ENCODE measurements around the gene RNF125. TPM values are rescaled to one million over a fixed set of nuclear protein-coding genes. Genes with fewer than 3 reads are reported as not detected.
A peak's percentile ranks its signal among the peaks of the same experiment; 100 is the strongest.
"Not testable (repeated sequence)": the region's sequence is repeated elsewhere in the genome, so short reads cannot be mapped to it uniquely, and the experiment has no call there.

Gene RNF125
- total and polyA plus RNA-seq, 2 donors (not counting 1 experiment from before 2014, with no cell fraction given): 5.6 to 7.7 TPM

- Histone ChIP-seq H3K4me3 (ENCODE audit: control extremely low read depth in 1 of 5, extremely low read depth in 1 of 5, insufficient read depth in 1 of 5, low read depth in 2 of 5, low read length in 4 of 5) (no peak overlapping the region), H2AFZ (ENCODE audit: insufficient read depth, low read depth, low read length, poor library complexity, severe bottlenecking) (no peak overlapping the region), H3K9ac (ENCODE audit: low read length) (no peak overlapping the region), H3K36me3 (replicated peaks in 1 of 2; ENCODE audit: control extremely low read depth in 1 of 2, control insufficient read depth in 1 of 2, extremely low read depth in 1 of 2, insufficient read depth in 2 of 2, low read length in 1 of 2) (no peaks in the 10 kb centered on the region), H3K4me2 (replicated peaks; ENCODE audit: low read depth, low read length, poor library complexity, severe bottlenecking) (no peak overlapping the region), H4K20me1 (ENCODE audit: control insufficient read depth, insufficient read depth, low read length, poor library complexity, severe bottlenecking) (no peaks in the 10 kb centered on the region), H3K9me3 (ENCODE audit: control extremely low read depth in 1 of 3, control insufficient read depth in 2 of 3, insufficient read depth in 1 of 3, low read length in 2 of 3) (peaks cover 0 to 6% (median 0%) of the 10 kb centered on the region in 3 donors), H3K27me3 (replicated peaks in 1 of 4; ENCODE audit: control extremely low read depth in 1 of 4, control insufficient read depth in 3 of 4, insufficient read depth in 4 of 4, low read length in 3 of 4) (no peaks in the 10 kb centered on the region), H3K79me2 (ENCODE audit: control insufficient read depth, insufficient read depth, low read length) (no peaks in the 10 kb centered on the region), H3K4me1 (ENCODE audit: control insufficient read depth in 2 of 2, insufficient read depth in 2 of 2, low read length in 2 of 2) (peaks cover 11 to 25% of the 10 kb centered on the region in 2 donors), H3K27ac (ENCODE audit: low read length in 2 of 2) (no peak overlapping the region)
- ATAC-seq (ENCODE audit: low read depth) (no peak), DNase-seq (no peak)
- ChIA-PET POLR2A (no interaction called here), CTCF (interaction anchor here (1.0 to 1.3 kb wide), 2 partner anchors 10 to 11 kb away, joined by 4 to 11 read pairs; no protein-coding TSS in a partner anchor)
- H3K9me3 Mint-ChIP-seq (ENCODE audit: insufficient read depth): no peaks in the 10 kb centered on the region
- no peak for TF ChIP-seq EZH2 (IDR thresholded peaks at IDR 0.05; ENCODE audit: borderline replicate concordance, insufficient read depth, low read depth, low read length, poor library complexity, severe bottlenecking)
- TF ChIP-seq, protein P1, sequence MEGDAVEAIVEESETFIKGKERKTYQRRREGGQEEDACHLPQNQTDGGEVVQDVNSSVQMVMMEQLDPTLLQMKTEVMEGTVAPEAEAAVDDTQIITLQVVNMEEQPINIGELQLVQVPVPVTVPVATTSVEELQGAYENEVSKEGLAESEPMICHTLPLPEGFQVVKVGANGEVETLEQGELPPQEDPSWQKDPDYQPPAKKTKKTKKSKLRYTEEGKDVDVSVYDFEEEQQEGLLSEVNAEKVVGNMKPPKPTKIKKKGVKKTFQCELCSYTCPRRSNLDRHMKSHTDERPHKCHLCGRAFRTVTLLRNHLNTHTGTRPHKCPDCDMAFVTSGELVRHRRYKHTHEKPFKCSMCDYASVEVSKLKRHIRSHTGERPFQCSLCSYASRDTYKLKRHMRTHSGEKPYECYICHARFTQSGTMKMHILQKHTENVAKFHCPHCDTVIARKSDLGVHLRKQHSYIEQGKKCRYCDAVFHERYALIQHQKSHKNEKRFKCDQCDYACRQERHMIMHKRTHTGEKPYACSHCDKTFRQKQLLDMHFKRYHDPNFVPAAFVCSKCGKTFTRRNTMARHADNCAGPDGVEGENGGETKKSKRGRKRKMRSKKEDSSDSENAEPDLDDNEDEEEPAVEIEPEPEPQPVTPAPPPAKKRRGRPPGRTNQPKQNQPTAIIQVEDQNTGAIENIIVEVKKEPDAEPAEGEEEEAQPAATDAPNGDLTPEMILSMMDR (IDR thresholded peaks at IDR 0.05): no peak
- H3K4me1 Mint-ChIP-seq: peaks cover 16% of the 10 kb centered on the region
- H3K27me3 Mint-ChIP-seq: no peaks in the 10 kb centered on the region
- H3K4me3 Mint-ChIP-seq: no peak overlapping the region
- 100% methylated on average over 7 of the region's 8 CpGs for WGBS (ENCODE audit: insufficient coverage)
- peak overlapping the region; percentile 78 for H3K27ac Mint-ChIP-seq
- intact Hi-C loops (cut with micrococcal nuclease): no loop called here
Measured at GRCh38 chr18:32083781-32084180, 65.2 kb downstream of the RNF125 start.

DNA sequence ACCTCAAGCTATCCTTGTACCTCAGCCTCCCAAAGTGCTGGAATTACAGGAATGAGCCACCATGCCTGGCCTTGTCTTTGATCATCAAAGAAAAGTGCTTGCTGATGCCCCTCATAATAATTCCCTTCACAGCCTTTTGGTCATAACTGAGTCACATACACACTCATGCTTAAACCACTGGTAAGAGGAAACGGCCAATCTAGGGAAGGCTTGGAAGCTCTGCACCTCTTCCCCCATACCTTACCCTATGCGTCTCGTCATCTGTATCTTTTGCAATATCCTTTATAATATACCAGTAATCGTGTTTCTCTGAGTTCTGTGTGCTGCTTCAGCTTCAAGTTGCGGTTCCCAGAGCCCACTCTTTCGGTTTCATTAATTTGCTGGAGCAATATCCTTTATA, 68.3 kb downstream of the RNF125 start:
- H2AFZ ChIP-seq (ENCODE audit: insufficient read depth, low read depth, low read length, poor library complexity, severe bottlenecking): no peak overlapping the region
- H3K4me1 ChIP-seq (ENCODE audit: control insufficient read depth in 2 of 2, insufficient read depth in 2 of 2, low read length in 2 of 2): peaks cover 14 to 25% of the 10 kb centered on the region in 2 donors
- no peaks in the 10 kb centered on the region for H3K9me3 Mint-ChIP-seq (ENCODE audit: insufficient read depth)
- DNase-seq: no peak
- H3K27me3 ChIP-seq (replicated peaks in 1 of 4; ENCODE audit: control extremely low read depth in 1 of 4, control insufficient read depth in 3 of 4, insufficient read depth in 4 of 4, low read length in 3 of 4): no peaks in the 10 kb centered on the region
- WGBS (ENCODE audit: insufficient coverage): 92% methylated on average over 6 of the region's 6 CpGs
- H3K27me3 Mint-ChIP-seq: no peaks in the 10 kb centered on the region
- peaks cover 20% of the 10 kb centered on the region for H3K4me1 Mint-ChIP-seq
- ATAC-seq (ENCODE audit: low read depth): no peak
- H3K4me3 ChIP-seq (ENCODE audit: control extremely low read depth in 1 of 5, extremely low read depth in 1 of 5, insufficient read depth in 1 of 5, low read depth in 2 of 5, low read length in 4 of 5): no peak overlapping the region
- no peaks in the 10 kb centered on the region for H4K20me1 ChIP-seq (ENCODE audit: control insufficient read depth, insufficient read depth, low read length, poor library complexity, severe bottlenecking)
- no peaks in the 10 kb centered on the region for H3K36me3 ChIP-seq (replicated peaks in 1 of 2; ENCODE audit: control extremely low read depth in 1 of 2, control insufficient read depth in 1 of 2, extremely low read depth in 1 of 2, insufficient read depth in 2 of 2, low read length in 1 of 2)
- no peak overlapping the region for H3K4me2 ChIP-seq (replicated peaks; ENCODE audit: low read depth, low read length, poor library complexity, severe bottlenecking)
- CTCF ChIA-PET: interaction anchor here (0.6 kb wide), 1 partner anchor 91 kb away, joined by 3 read pairs; no protein-coding TSS in a partner anchor
- TF ChIP-seq, protein P1 (IDR thresholded peaks at IDR 0.05): no peak
- TF ChIP-seq EZH2 (IDR thresholded peaks at IDR 0.05; ENCODE audit: borderline replicate concordance, insufficient read depth, low read depth, low read length, poor library complexity, severe bottlenecking): no peak
- H3K9ac ChIP-seq (ENCODE audit: low read length): no peak overlapping the region
- no peak overlapping the region for H3K27ac ChIP-seq (ENCODE audit: low read length in 2 of 2)
- intact Hi-C loops (cut with micrococcal nuclease): no loop called here
- H3K4me3 Mint-ChIP-seq: no peak overlapping the region
- no peaks in the 10 kb centered on the region for H3K79me2 ChIP-seq (ENCODE audit: control insufficient read depth, insufficient read depth, low read length)
- H3K27ac Mint-ChIP-seq: no peak overlapping the region
- POLR2A ChIA-PET: interaction anchor here (1.0 kb wide), 1 partner anchor 67 kb away, joined by 8 read pairs; no protein-coding TSS in a partner anchor
- no peaks in the 10 kb centered on the region for H3K9me3 ChIP-seq (ENCODE audit: control extremely low read depth in 1 of 3, control insufficient read depth in 2 of 3, insufficient read depth in 1 of 3, low read length in 2 of 3)

DNA sequence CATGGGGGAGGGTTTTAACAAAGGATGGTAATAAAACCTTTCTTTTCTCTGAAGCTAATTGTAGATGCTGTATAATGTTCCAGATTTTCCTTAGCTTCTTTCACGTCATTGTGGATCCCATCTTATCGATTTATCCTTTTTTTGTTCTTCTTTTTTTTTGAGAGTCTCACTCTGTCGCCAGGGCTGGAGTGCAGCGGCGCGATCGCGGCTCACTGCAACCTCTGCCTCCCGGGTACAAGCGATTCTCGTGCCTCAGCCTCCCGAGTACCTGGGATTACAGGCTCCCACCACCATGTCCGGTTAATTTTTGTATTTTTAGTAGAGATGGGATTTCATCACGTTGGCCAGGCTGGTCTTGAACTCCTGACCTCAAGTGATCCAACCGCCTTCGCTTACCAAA, 72.2 kb downstream of the RNF125 start:
- peak overlapping the region; percentile 72 for H3K27ac Mint-ChIP-seq
- intact Hi-C loops (cut with micrococcal nuclease): loop anchor here (5.0 kb wide), 2 partner anchors 44 to 711 kb away; no protein-coding TSS in a partner anchor
- H3K27me3 ChIP-seq (replicated peaks in 1 of 4; ENCODE audit: control extremely low read depth in 1 of 4, control insufficient read depth in 3 of 4, insufficient read depth in 4 of 4, low read length in 3 of 4); H3K4me2 ChIP-seq (replicated peaks; ENCODE audit: low read depth, low read length, poor library complexity, severe bottlenecking); H3K9ac ChIP-seq (ENCODE audit: low read length); H3K9me3 Mint-ChIP-seq (ENCODE audit: insufficient read depth); H2AFZ ChIP-seq (ENCODE audit: insufficient read depth, low read depth, low read length, poor library complexity, severe bottlenecking); ATAC-seq (ENCODE audit: low read depth); DNase-seq; H3K9me3 ChIP-seq (ENCODE audit: control extremely low read depth in 1 of 3, control insufficient read depth in 2 of 3, insufficient read depth in 1 of 3, low read length in 2 of 3); H3K27me3 Mint-ChIP-seq: not testable (repeated sequence)
- H3K4me3 ChIP-seq (ENCODE audit: control extremely low read depth in 1 of 5, extremely low read depth in 1 of 5, insufficient read depth in 1 of 5, low read depth in 2 of 5, low read length in 4 of 5): peak overlapping the region in 1 of 5 experiments; percentile 92
- peaks cover 33% of the 10 kb centered on the region for H4K20me1 ChIP-seq (ENCODE audit: control insufficient read depth, insufficient read depth, low read length, poor library complexity, severe bottlenecking)
- 98% methylated on average over 10 of the region's 16 CpGs for WGBS (ENCODE audit: insufficient coverage)
- POLR2A ChIA-PET: interaction anchor here (0.7 kb wide), 1 partner anchor 671 kb away, joined by 3 read pairs; no protein-coding TSS in a partner anchor
- H3K4me3 Mint-ChIP-seq: peak overlapping the region; percentile 50
- peaks cover 24 to 33% of the 10 kb centered on the region in 2 donors for H3K4me1 ChIP-seq (ENCODE audit: control insufficient read depth in 2 of 2, insufficient read depth in 2 of 2, low read length in 2 of 2)
- CTCF ChIA-PET: interaction anchor here (1.5 to 2.7 kb wide), 3 partner anchors 19 to 72 kb away, joined by 4 to 12 read pairs (median 9); partner anchors contain the start of gene RNF125
- H3K27ac ChIP-seq (ENCODE audit: low read length in 2 of 2): peak overlapping the region in 1 of 2 donors; percentile 100
- H3K36me3 ChIP-seq (replicated peaks in 1 of 2; ENCODE audit: control extremely low read depth in 1 of 2, control insufficient read depth in 1 of 2, extremely low read depth in 1 of 2, insufficient read depth in 2 of 2, low read length in 1 of 2): peaks cover 0 to 16% of the 10 kb centered on the region in 2 experiments
- H3K79me2 ChIP-seq (ENCODE audit: control insufficient read depth, insufficient read depth, low read length): peaks cover 23% of the 10 kb centered on the region
- H3K4me1 Mint-ChIP-seq: peaks cover 32% of the 10 kb centered on the region

All from B cell (primary cell).